Ascending aorta (tissue), 2 donors: Measurements from ENCODE around the gene NOXA1. TPM values are rescaled to one million over a fixed set of nuclear protein-coding genes. Genes with fewer than 3 reads are reported as not detected.

ENCODE experiments used
- DNase-seq, 2 donors: peaks; one replicate each; pipeline ENCODE4 v3.0.0-alpha.2; 2019; ENCODE audit warnings: low spot score in 2 of 2
- H3K27ac ChIP-seq, 2 donors: fragments of 200-600 bp; sonication (generic); one replicate each; pipeline ENCODE4 v1.5.1; 2016 to 2017; ENCODE audit warnings: mild to moderate bottlenecking in 1 of 2
- H3K27me3 ChIP-seq: fragments of 200-600 bp; sonication (generic); one replicate; pipeline ENCODE4 v1.5.1; 2017
- H3K36me3 ChIP-seq, 2 donors: fragments of 200-600 bp; sonication (generic); one replicate each; pipeline ENCODE4 v1.5.1; 2016
- H3K4me1 ChIP-seq, 2 donors: fragments of 200-600 bp; sonication (generic); one replicate each; pipeline ENCODE4 v1.5.1; 2016 to 2017; ENCODE audit warnings: mild to moderate bottlenecking in 1 of 2
- H3K4me3 ChIP-seq, 2 donors: fragments of 200-600 bp; sonication (generic); one replicate each; pipeline ENCODE4 v1.5.1; 2016 to 2017; ENCODE audit warnings: mild to moderate bottlenecking in 1 of 2
- H3K9me3 ChIP-seq, 2 donors: fragments of 200-600 bp; sonication (generic); one replicate each; pipeline ENCODE4 v1.5.1; 2016
- intact Hi-C: fragments of 100-400 bp; cut with DNase I; formaldehyde crosslinking; loops from one replicate; pipeline ENCODE4 v1.15.1; 2023
- total RNA-seq: library from RNA; depleted of rRNA; stranded (reverse); fragments of >200 nt; gene quantifications from one replicate; pipeline ENCODE4 v1.1.0, GENCODE V29; 2016
- TF ChIP-seq, protein P1 (sequence below), 3 experiments: fragments of 200-600 bp in 2 of 3; fragments of 450-650 bp in 1 of 3; sonication (generic) in 2 of 3; IDR thresholded peaks; one replicate each; pipeline ENCODE4 v1.5.1; 2016 to 2019; ENCODE audit warnings: antibody characterized with exemption in 3 of 3, mild to moderate bottlenecking in 1 of 3, moderate library complexity in 1 of 3

Gene NOXA1
- total RNA-seq, 1 donor from 2014 or later, result 6.9 TPM

DNA sequence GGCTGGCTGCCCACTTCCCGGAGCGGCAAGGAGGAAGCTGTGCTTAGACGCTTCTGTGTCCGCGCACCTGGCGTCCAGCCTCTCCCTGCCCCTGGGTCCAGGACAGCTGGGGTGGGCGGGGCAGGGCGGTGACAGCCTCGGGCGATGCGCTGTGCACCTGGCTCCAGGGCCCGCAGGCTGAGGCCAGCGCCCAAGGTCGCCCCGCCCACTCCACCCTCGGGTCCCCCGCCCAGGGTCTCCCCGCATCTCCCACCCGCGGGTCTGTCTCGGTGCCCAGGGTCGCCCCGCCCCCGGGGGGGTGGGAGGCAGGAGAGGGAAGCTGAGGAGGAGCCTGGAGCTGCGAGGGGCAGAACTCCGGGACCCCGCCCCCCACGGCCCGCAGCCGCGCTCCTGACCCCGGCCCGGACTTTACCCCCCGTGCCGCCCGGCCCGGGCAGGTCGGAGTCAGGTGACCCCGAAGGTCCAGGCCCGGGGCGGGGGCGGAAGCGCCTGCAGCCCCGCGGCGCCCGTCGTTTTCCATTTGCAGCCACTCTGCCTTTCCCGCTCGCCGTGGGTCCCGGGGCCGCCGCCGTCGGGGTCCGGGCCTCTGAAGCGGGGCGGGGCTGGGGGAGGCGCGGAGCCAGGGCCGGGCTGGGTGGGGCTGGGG, 18.2 kb downstream of the NOXA1 start, which contains the start of gene ENTPD8:
Gene ENTPD8 (minus strand): TSS at position 69 of the 646 bp plus-strand sequence. CDS start 3,072 bp downstream, outside the sequence.
- Histone ChIP-seq H3K4me3 (peak within 1 kb of the TSS; percentile 36 to 53), H3K36me3 (no peaks in the 10 kb centered on the region), H3K27me3 (peaks cover 3% of the 10 kb centered on the region), H3K4me1 (peaks cover 0 to 12% of the 10 kb centered on the region in 2 donors), H3K27ac (no peak within 1 kb of the TSS), H3K9me3 (no peaks in the 10 kb centered on the region)
- intact Hi-C loops, result no loop called here
- no peak for DNase-seq
- TF ChIP-seq, protein P1, sequence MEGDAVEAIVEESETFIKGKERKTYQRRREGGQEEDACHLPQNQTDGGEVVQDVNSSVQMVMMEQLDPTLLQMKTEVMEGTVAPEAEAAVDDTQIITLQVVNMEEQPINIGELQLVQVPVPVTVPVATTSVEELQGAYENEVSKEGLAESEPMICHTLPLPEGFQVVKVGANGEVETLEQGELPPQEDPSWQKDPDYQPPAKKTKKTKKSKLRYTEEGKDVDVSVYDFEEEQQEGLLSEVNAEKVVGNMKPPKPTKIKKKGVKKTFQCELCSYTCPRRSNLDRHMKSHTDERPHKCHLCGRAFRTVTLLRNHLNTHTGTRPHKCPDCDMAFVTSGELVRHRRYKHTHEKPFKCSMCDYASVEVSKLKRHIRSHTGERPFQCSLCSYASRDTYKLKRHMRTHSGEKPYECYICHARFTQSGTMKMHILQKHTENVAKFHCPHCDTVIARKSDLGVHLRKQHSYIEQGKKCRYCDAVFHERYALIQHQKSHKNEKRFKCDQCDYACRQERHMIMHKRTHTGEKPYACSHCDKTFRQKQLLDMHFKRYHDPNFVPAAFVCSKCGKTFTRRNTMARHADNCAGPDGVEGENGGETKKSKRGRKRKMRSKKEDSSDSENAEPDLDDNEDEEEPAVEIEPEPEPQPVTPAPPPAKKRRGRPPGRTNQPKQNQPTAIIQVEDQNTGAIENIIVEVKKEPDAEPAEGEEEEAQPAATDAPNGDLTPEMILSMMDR (IDR thresholded peaks at IDR 0.05), result no peak

DNA sequence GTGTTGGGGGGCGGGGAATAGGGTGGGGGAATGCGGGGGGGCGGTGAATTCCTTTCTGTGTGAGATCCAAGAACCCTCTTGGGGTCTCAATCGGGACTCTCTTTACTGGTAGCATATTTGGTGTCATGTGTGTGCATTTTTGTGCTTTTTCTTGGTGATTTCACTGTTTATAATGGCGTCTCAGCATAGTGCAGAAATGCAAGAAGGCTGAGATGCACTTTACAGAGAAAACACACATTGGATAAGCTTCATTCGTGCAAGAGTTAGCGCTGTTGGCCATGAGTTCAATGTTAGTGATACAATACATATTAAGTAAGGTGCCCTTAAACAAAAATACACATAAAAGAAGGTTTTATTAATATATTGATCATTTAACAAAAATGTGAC, 18.7 kb downstream of the NOXA1 start:
- H3K4me3 ChIP-seq, result peak overlapping the region; percentile 36 to 53
- intact Hi-C loops, result no loop called here
- no peak overlapping the region for H3K27ac ChIP-seq
- TF ChIP-seq, protein P1 (IDR thresholded peaks at IDR 0.05), result no peak
- H3K27me3 ChIP-seq, result peaks cover 3% of the 10 kb centered on the region
- no peaks in the 10 kb centered on the region for H3K9me3 ChIP-seq
- no peaks in the 10 kb centered on the region for H3K36me3 ChIP-seq
- H3K4me1 ChIP-seq, result peaks cover 0 to 11% of the 10 kb centered on the region in 2 donors
- DNase-seq, result no peak

DNA sequence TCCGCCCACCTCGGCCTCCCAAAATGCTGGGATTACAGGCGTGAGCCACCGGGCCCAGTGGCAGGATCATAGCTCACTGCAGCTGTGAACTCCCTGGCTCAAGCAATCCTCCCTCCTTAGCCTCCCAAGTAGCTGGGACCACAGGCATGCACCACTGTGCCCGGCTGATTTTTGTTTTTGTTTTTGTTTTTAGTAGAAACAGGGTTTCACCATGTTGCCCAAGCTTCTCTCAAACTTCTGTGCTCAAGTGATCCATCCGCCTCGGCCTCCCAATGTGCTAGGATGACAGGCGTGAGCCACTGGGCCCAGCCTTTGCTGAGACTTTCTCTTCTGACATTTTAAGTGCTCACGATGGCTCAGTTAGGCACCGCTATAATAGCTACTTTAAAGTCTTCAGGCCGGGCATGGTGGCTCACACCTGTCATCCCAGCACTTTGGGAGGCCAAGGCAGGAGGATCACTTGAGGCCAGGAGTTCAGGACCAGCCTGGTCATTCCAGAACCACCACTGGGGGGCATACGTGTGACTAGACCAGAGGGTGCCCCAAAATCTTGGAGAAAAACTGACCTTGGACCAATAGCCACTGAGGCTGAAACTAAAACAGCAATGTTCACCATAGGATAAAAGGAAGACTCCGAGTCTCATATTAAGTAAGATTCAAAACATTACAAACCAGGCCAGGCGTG, 21.1 kb downstream of the NOXA1 start:
- H3K4me3 ChIP-seq, result no peak overlapping the region
- no peaks in the 10 kb centered on the region for H3K9me3 ChIP-seq
- TF ChIP-seq, protein P1 (IDR thresholded peaks at IDR 0.05), result no peak
- DNase-seq, result no peak
- peaks cover 9 to 11% of the 10 kb centered on the region in 2 donors for H3K36me3 ChIP-seq
- H3K4me1 ChIP-seq, result peaks cover 0 to 13% of the 10 kb centered on the region in 2 donors
- no peak overlapping the region for H3K27ac ChIP-seq
- H3K27me3 ChIP-seq, result peaks cover 3% of the 10 kb centered on the region
- intact Hi-C loops, result loop anchor here (2.0 kb wide), 1 partner anchor 21 kb away; the partner anchor contains the start of genes EXD3 and NOXA1

DNA sequence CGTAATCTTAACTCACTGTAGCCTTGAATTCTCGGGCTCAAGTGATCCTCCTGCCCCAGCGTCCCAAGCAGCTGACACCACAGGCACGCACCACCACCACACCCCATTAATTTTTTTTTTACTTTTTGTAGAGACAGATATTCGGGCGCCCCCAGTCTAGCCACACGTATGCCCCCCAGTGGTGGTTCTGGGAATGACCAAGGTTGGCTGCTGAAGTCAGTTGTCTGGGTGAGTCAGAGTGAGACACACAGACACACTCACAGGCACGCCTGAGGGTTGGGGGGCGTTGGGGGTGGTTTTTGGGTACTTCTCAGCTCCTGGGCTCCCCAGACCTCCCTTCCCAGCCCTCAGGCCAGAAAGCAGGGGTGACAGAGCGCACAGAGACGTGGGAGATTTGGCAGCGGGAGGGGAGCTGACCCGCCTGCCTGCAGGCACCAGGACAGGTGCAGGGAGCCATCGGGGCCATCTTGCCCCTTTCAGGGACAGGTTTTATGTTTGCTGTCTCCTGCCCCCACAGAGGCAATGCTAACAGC, 22.1 kb downstream of the NOXA1 start:
- H3K27me3 ChIP-seq, result peaks cover 3% of the 10 kb centered on the region
- intact Hi-C loops, result loop anchor here (2.0 kb wide), 1 partner anchor 23 kb away; the partner anchor contains the start of genes EXD3 and NOXA1
- peak in 1 of 2 donors; percentile 91 for DNase-seq
- H3K27ac ChIP-seq, result no peak overlapping the region
- TF ChIP-seq, protein P1 (IDR thresholded peaks at IDR 0.05), result peak; percentile 83 to 89 (median 85)
- peaks cover 0 to 13% of the 10 kb centered on the region in 2 donors for H3K4me1 ChIP-seq
- no peak overlapping the region for H3K4me3 ChIP-seq
- H3K9me3 ChIP-seq, result no peaks in the 10 kb centered on the region
- peaks cover 12 to 20% of the 10 kb centered on the region in 2 donors for H3K36me3 ChIP-seq

DNA sequence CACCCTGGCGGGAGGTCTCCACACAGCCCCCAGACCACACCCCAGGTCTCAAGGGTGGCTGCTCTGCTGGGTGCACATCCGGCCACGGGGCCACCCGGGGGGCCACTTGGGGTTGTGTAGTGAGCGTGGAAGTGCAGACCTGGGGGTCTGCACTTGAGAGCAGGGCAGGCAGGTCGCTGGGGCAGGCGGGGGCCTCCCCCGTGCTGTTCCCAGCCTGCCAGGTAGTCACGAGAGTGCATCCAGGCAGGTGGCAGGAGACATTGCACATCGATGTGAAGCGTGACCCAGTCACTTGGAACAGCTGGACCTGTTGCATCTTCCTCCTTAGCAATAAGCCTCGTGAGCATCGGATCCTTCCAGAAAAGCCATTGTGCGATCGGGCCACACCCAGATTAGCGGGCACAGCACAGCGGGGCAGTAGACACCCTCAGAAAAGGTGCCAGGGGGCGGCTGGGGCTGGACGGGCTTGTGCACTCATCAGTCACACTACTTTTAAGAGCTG, 22.8 kb downstream of the NOXA1 start:
- Histone ChIP-seq H3K27me3 (peaks cover 3% of the 10 kb centered on the region), H3K9me3 (no peaks in the 10 kb centered on the region), H3K27ac (no peak overlapping the region), H3K4me3 (no peak overlapping the region), H3K36me3 (peaks cover 12 to 20% of the 10 kb centered on the region in 2 donors), H3K4me1 (peaks cover 0 to 13% of the 10 kb centered on the region in 2 donors)
- no peak for DNase-seq
- intact Hi-C loops, result loop anchor here (2.0 kb wide), 1 partner anchor 23 kb away; the partner anchor contains the start of genes EXD3 and NOXA1
- TF ChIP-seq, protein P1 (IDR thresholded peaks at IDR 0.05), result no peak
